ENCODE data around the gene CFAP20.
"Not testable (repeated sequence)": the region's sequence is repeated elsewhere in the genome, so short reads cannot be mapped to it uniquely, and the experiment has no call there.

CFAP20 gene

GRCh38 chr16:58094791-58095574 lies 34.2 kb downstream of the CFAP20 start:
- H3K36me3 ChIP-seq (ENCODE audit: control insufficient read depth in 1 of 2, insufficient read depth in 2 of 2, low read length in 2 of 2), result no peaks in the 10 kb centered on the region
- no peaks in the 10 kb centered on the region for H3K9me3 ChIP-seq (ENCODE audit: insufficient read depth, low read depth, low read length)
- H3K27ac ChIP-seq (ENCODE audit: low read depth, low read length), result no peak overlapping the region
- H3K9ac ChIP-seq (ENCODE audit: low read length), result no peak overlapping the region
- H2AK5ac ChIP-seq (ENCODE audit: low read length), result no peak overlapping the region
- no peak overlapping the region for H3K14ac ChIP-seq (ENCODE audit: low read length)
- H3K18ac ChIP-seq (ENCODE audit: low read length), result no peak overlapping the region
- no peaks in the 10 kb centered on the region for H3K4me1 ChIP-seq (ENCODE audit: control insufficient read depth in 1 of 2, insufficient read depth in 2 of 2, low read length in 2 of 2)
- no peak for DNase-seq
- H2BK5ac ChIP-seq (ENCODE audit: low read depth, low read length, poor library complexity), result no peak overlapping the region
- no peak overlapping the region for H3K4me2 ChIP-seq (ENCODE audit: low read length)
- H3K79me2 ChIP-seq (ENCODE audit: control insufficient read depth, insufficient read depth, low read length, poor library complexity), result no peaks in the 10 kb centered on the region
- H2BK12ac ChIP-seq (ENCODE audit: low read length), result no peak overlapping the region
- H3K27me3 ChIP-seq (ENCODE audit: insufficient read depth, low read length), result no peaks in the 10 kb centered on the region
- no peaks in the 10 kb centered on the region for H3K79me1 ChIP-seq (ENCODE audit: low read length)
- no CpG with 5 or more reads among the region's 15 CpGs for WGBS (ENCODE audit: extremely low coverage, insufficient coverage, insufficient read length)
- H2AFZ ChIP-seq (ENCODE audit: insufficient read depth, low read length, poor library complexity), result no peak overlapping the region
- no peak overlapping the region for H4K91ac ChIP-seq (ENCODE audit: low read depth, low read length)
- no peak overlapping the region for H4K12ac ChIP-seq (ENCODE audit: low read depth, low read length)
- no peak overlapping the region for H3K23ac ChIP-seq (ENCODE audit: low read length)
- no peak overlapping the region for H3K4ac ChIP-seq (ENCODE audit: low read depth, low read length)
- no peak overlapping the region for H3K4me3 ChIP-seq (ENCODE audit: low read depth, low read length)
- no peak overlapping the region for H2BK120ac ChIP-seq (ENCODE audit: insufficient read depth, low read length, poor library complexity)
- no peak overlapping the region for H4K8ac ChIP-seq (ENCODE audit: low read depth, low read length)

DNA sequence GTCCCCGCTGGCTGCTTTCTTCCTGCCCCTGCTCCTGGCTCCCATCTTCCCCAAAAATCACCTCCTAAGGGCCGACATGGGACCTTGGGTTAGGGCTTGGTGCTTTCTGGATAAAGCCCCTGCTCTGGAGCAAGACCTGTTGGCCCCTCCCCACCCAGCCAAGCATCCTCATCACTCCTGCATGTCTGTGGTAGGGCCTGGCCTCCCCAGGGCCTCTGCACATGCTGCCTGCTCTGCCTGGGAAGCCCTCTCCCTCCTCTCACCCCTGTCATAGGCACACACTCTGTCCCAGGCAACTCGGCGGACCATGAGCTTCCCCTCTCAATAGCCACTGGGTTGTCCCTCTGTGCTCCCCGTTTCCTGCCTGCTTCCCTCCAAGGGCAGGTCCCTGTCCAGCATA lies 35.2 kb downstream of the CFAP20 start:
- Histone ChIP-seq H3K4me1 (ENCODE audit: control insufficient read depth in 1 of 2, insufficient read depth in 2 of 2, low read length in 2 of 2) (no peaks in the 10 kb centered on the region), H4K91ac (ENCODE audit: low read depth, low read length) (no peak overlapping the region), H3K9me3 (ENCODE audit: insufficient read depth, low read depth, low read length) (no peaks in the 10 kb centered on the region), H3K4me2 (ENCODE audit: low read length) (no peak overlapping the region), H3K79me1 (ENCODE audit: low read length) (no peaks in the 10 kb centered on the region), H3K23ac (ENCODE audit: low read length) (no peak overlapping the region), H3K18ac (ENCODE audit: low read length) (no peak overlapping the region), H4K12ac (ENCODE audit: low read depth, low read length) (no peak overlapping the region), H3K9ac (ENCODE audit: low read length) (no peak overlapping the region), H3K36me3 (ENCODE audit: control insufficient read depth in 1 of 2, insufficient read depth in 2 of 2, low read length in 2 of 2) (no peaks in the 10 kb centered on the region), H4K8ac (ENCODE audit: low read depth, low read length) (no peak overlapping the region), H3K14ac (ENCODE audit: low read length) (no peak overlapping the region), H3K4me3 (ENCODE audit: low read depth, low read length) (no peak overlapping the region), H3K27ac (ENCODE audit: low read depth, low read length) (no peak overlapping the region), H2AFZ (ENCODE audit: insufficient read depth, low read length, poor library complexity) (no peak overlapping the region), H2BK12ac (ENCODE audit: low read length) (no peak overlapping the region), H2AK5ac (ENCODE audit: low read length) (no peak overlapping the region), H2BK120ac (ENCODE audit: insufficient read depth, low read length, poor library complexity) (no peak overlapping the region), H3K27me3 (ENCODE audit: insufficient read depth, low read length) (no peaks in the 10 kb centered on the region), H3K4ac (ENCODE audit: low read depth, low read length) (no peak overlapping the region), H3K79me2 (ENCODE audit: control insufficient read depth, insufficient read depth, low read length, poor library complexity) (no peaks in the 10 kb centered on the region), H2BK5ac (ENCODE audit: low read depth, low read length, poor library complexity) (no peak overlapping the region)
- DNase-seq, result no peak
- no CpG with 5 or more reads among the region's 5 CpGs for WGBS (ENCODE audit: extremely low coverage, insufficient coverage, insufficient read length)

- H3K79me2 ChIP-seq (ENCODE audit: control insufficient read depth, insufficient read depth, low read length, poor library complexity); H2AFZ ChIP-seq (ENCODE audit: insufficient read depth, low read length, poor library complexity); H3K27ac ChIP-seq (ENCODE audit: low read depth, low read length); H3K27me3 ChIP-seq (ENCODE audit: insufficient read depth, low read length); H4K8ac ChIP-seq (ENCODE audit: low read depth, low read length); H2BK5ac ChIP-seq (ENCODE audit: low read depth, low read length, poor library complexity); H3K9me3 ChIP-seq (ENCODE audit: insufficient read depth, low read depth, low read length); H3K36me3 ChIP-seq (ENCODE audit: control insufficient read depth in 1 of 2, insufficient read depth in 2 of 2, low read length in 2 of 2); H3K4me3 ChIP-seq (ENCODE audit: low read depth, low read length); H3K4me1 ChIP-seq (ENCODE audit: control insufficient read depth in 1 of 2, insufficient read depth in 2 of 2, low read length in 2 of 2); H2BK12ac ChIP-seq (ENCODE audit: low read length); H2BK120ac ChIP-seq (ENCODE audit: insufficient read depth, low read length, poor library complexity); DNase-seq; H4K12ac ChIP-seq (ENCODE audit: low read depth, low read length); H3K18ac ChIP-seq (ENCODE audit: low read length); H3K4me2 ChIP-seq (ENCODE audit: low read length); H3K79me1 ChIP-seq (ENCODE audit: low read length); H3K4ac ChIP-seq (ENCODE audit: low read depth, low read length); H3K23ac ChIP-seq (ENCODE audit: low read length); H4K91ac ChIP-seq (ENCODE audit: low read depth, low read length); H2AK5ac ChIP-seq (ENCODE audit: low read length); H3K9ac ChIP-seq (ENCODE audit: low read length); H3K14ac ChIP-seq (ENCODE audit: low read length): not testable (repeated sequence)
- no CpG with 5 or more reads among the region's 3 CpGs for WGBS (ENCODE audit: extremely low coverage, insufficient coverage, insufficient read length)
Measured at GRCh38 chr16:58090396-58090795, 38.8 kb downstream of the CFAP20 start.

- H3K9ac ChIP-seq (ENCODE audit: low read length), result no peak overlapping the region
- peak overlapping the region; percentile 47 for H2AK5ac ChIP-seq (ENCODE audit: low read length)
- H3K79me2 ChIP-seq (ENCODE audit: control insufficient read depth, insufficient read depth, low read length, poor library complexity), result no peaks in the 10 kb centered on the region
- H3K4me3 ChIP-seq (ENCODE audit: low read depth, low read length), result no peak overlapping the region
- peak overlapping the region; percentile 48 for H2BK12ac ChIP-seq (ENCODE audit: low read length)
- H3K27ac ChIP-seq (ENCODE audit: low read depth, low read length), result no peak overlapping the region
- DNase-seq, result no peak
- no peaks in the 10 kb centered on the region for H3K27me3 ChIP-seq (ENCODE audit: insufficient read depth, low read length)
- no peaks in the 10 kb centered on the region for H3K36me3 ChIP-seq (ENCODE audit: control insufficient read depth in 1 of 2, insufficient read depth in 2 of 2, low read length in 2 of 2)
- no peak overlapping the region for H3K4ac ChIP-seq (ENCODE audit: low read depth, low read length)
- peak overlapping the region; percentile 37 for H4K12ac ChIP-seq (ENCODE audit: low read depth, low read length)
- H2BK5ac ChIP-seq (ENCODE audit: low read depth, low read length, poor library complexity), result no peak overlapping the region
- H3K4me1 ChIP-seq (ENCODE audit: control insufficient read depth in 1 of 2, insufficient read depth in 2 of 2, low read length in 2 of 2), result peaks cover 3% of the 10 kb centered on the region in 2 experiments
- H3K18ac ChIP-seq (ENCODE audit: low read length), result no peak overlapping the region
- no peak overlapping the region for H3K23ac ChIP-seq (ENCODE audit: low read length)
- no peak overlapping the region for H3K14ac ChIP-seq (ENCODE audit: low read length)
- H2BK120ac ChIP-seq (ENCODE audit: insufficient read depth, low read length, poor library complexity), result no peak overlapping the region
- no peak overlapping the region for H3K4me2 ChIP-seq (ENCODE audit: low read length)
- no peak overlapping the region for H4K8ac ChIP-seq (ENCODE audit: low read depth, low read length)
- no CpG with 5 or more reads among the region's 9 CpGs for WGBS (ENCODE audit: extremely low coverage, insufficient coverage, insufficient read length)
- H2AFZ ChIP-seq (ENCODE audit: insufficient read depth, low read length, poor library complexity), result no peak overlapping the region
- no peaks in the 10 kb centered on the region for H3K79me1 ChIP-seq (ENCODE audit: low read length)
- no peak overlapping the region for H4K91ac ChIP-seq (ENCODE audit: low read depth, low read length)
- peaks cover 6% of the 10 kb centered on the region for H3K9me3 ChIP-seq (ENCODE audit: insufficient read depth, low read depth, low read length)
Measured at GRCh38 chr16:58088091-58088490, 41.1 kb downstream of the CFAP20 start.
